Kidney (tissue), 14 donors: ENCODE data around the gene FMN2. TPM values are rescaled to one million over a fixed set of nuclear protein-coding genes. Genes with fewer than 3 reads are reported as not detected.

Source experiments
- DNase-seq, 5 donors: peaks; one replicate each; pipeline ENCODE4 v3.0.0-alpha.2; 2013 to 2020
- FAIRE-seq: peaks from 2 replicates; lab custom pipeline; 2012; peaks lifted over from hg19 to GRCh38; lab: Jason Lieb, UNC
- H3K27ac ChIP-seq, 2 donors: one replicate each; pipeline ENCODE4 v1.7.0; 2013; ENCODE audit warnings: low read depth in 2 of 2, low read length in 2 of 2, inconsistent platforms in 1 of 2
- H3K27me3 ChIP-seq: one replicate; pipeline ENCODE4 v1.7.1; 2013; ENCODE audit warnings: low read length, inconsistent platforms; ENCODE audit not compliant: control insufficient read depth, insufficient read depth
- H3K36me3 ChIP-seq, 3 donors: one replicate each; pipeline versions ENCODE4 v1.7.0 to v1.7.1; 2013; ENCODE audit warnings: low read length in 3 of 3, control low read depth in 1 of 3, inconsistent platforms in 1 of 3; ENCODE audit not compliant: insufficient read depth in 3 of 3, control insufficient read depth in 2 of 3
- H3K4me1 ChIP-seq, 3 donors: one replicate each; pipeline versions ENCODE4 v1.7.0 to v1.7.1; 2013; ENCODE audit warnings: low read length in 3 of 3, inconsistent platforms in 1 of 3, low read depth in 1 of 3; ENCODE audit not compliant: control insufficient read depth in 2 of 3, insufficient read depth in 2 of 3
- H3K4me3 ChIP-seq, 3 donors: one replicate each; pipeline versions ENCODE4 v1.7.0 to v1.8.1; 2013; ENCODE audit warnings: low read length in 3 of 3, control low read depth in 1 of 3, inconsistent platforms in 1 of 3
- H3K9ac ChIP-seq, 3 donors: one replicate each; pipeline versions ENCODE4 v1.7.0 to v1.7.1; 2013; ENCODE audit warnings: low read length in 3 of 3, control low read depth in 1 of 3, inconsistent platforms in 1 of 3
- H3K9me3 ChIP-seq, 3 donors: one replicate each; pipeline versions ENCODE4 v1.7.0 to v1.7.1; 2013; ENCODE audit warnings: low read length in 3 of 3, control low read depth in 1 of 3, inconsistent platforms in 1 of 3; ENCODE audit not compliant: control insufficient read depth in 2 of 3, insufficient read depth in 1 of 3
- intact Hi-C: fragments of 100-400 bp; cut with DNase I; formaldehyde crosslinking; loops from one replicate; pipeline ENCODE4 v1.11.1; 2022
- polyA plus RNA-seq: library from polyadenylated mRNA; stranded (reverse); fragments of 350-450 nt; fragmentation: Illumina TruSeq; extraction: RNeasy Lipid Tissue Mini Kit (QIAGEN cat#74804); gene quantifications from one replicate; pipeline ENCODE4 v1.2.3, GENCODE V29; 2014; ENCODE audit warnings: low read depth, low replicate concordance; ENCODE audit not compliant: insufficient read depth
- total RNA-seq: library from RNA; stranded (reverse); fragmentation: NEBNext Ultra II Directional; extraction: Animal tissue kit (Norgen Biotek cat#: 25700); gene quantifications from one replicate; pipeline ENCODE4 v1.2.1, GENCODE V29; 2021
- TF ChIP-seq, protein P1 (sequence below): IDR thresholded peaks from 3 replicates; pipeline ENCODE4 v1.5.1; 2012; ENCODE audit warnings: mild to moderate bottlenecking, moderate library complexity, borderline replicate concordance; ENCODE audit not compliant: insufficient read depth; ENCODE audit errors: extremely low read depth
- donor health status: control.
- donor health status: control.
- donor health status: control.
- donor health status: control.
- donor health status: control.
- donor health status: DM: yes; HTN: yes; CAD: no.
- donor health status: Normal renal cell carcinoma (clear cell type).

The FMN2 gene
- total and polyA plus RNA-seq, 2 donors from 2014 or later: 0.06 to 3.4 TPM

DNA sequence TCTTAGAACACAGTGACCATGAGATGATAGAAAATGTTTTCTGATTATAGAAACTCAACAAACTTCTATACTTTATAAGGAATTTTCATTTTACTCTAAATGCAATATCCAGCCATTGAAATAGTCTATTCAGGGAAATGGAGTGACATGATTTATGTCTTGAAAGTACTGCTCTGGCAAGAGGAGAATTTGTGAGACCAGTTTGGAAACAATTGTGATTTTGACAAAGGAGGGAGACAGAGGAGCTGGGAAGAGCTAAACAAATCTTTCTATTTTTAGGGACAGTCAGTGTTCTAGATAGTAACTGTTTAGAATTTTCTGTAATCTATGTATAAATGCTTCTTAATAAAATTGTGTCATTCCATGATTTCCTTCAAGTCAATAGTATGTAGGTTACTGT lies 252.3 kb downstream of the FMN2 start:
- DNase-seq (no peak), FAIRE-seq (no peak)
- Histone ChIP-seq H3K9me3 (no peaks in the 10 kb centered on the region), H3K9ac (no peak overlapping the region), H3K4me1 (no peaks in the 10 kb centered on the region), H3K27me3 (no peaks in the 10 kb centered on the region), H3K27ac (no peak overlapping the region), H3K4me3 (no peak overlapping the region), H3K36me3 (no peaks in the 10 kb centered on the region)
- intact Hi-C loops: no loop called here
- TF ChIP-seq, protein P1, sequence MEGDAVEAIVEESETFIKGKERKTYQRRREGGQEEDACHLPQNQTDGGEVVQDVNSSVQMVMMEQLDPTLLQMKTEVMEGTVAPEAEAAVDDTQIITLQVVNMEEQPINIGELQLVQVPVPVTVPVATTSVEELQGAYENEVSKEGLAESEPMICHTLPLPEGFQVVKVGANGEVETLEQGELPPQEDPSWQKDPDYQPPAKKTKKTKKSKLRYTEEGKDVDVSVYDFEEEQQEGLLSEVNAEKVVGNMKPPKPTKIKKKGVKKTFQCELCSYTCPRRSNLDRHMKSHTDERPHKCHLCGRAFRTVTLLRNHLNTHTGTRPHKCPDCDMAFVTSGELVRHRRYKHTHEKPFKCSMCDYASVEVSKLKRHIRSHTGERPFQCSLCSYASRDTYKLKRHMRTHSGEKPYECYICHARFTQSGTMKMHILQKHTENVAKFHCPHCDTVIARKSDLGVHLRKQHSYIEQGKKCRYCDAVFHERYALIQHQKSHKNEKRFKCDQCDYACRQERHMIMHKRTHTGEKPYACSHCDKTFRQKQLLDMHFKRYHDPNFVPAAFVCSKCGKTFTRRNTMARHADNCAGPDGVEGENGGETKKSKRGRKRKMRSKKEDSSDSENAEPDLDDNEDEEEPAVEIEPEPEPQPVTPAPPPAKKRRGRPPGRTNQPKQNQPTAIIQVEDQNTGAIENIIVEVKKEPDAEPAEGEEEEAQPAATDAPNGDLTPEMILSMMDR: no peak

DNA sequence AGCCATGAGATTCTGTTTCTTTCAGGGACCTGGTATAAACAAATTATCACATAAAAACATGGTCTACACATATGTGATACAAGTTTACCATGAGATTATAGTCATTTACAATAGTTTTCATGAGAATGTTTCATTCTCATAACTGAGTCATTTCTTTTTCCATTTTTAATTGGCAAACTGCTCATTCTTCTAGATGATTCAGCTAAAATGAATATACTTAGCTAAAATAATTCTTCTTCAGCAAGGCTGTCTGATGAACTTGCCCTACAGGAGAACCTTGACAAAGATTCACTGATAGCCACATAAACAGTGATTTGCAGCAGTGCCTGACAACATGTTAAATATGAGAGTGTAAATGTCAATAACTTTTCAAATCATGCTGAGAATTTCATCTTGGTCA lies 253.2 kb downstream of the FMN2 start:
- DNase-seq (no peak), FAIRE-seq (no peak)
- Histone ChIP-seq H3K9ac (no peak overlapping the region), H3K27me3 (no peaks in the 10 kb centered on the region), H3K9me3 (no peaks in the 10 kb centered on the region), H3K4me1 (no peaks in the 10 kb centered on the region), H3K27ac (no peak overlapping the region), H3K4me3 (no peak overlapping the region), H3K36me3 (no peaks in the 10 kb centered on the region)
- TF ChIP-seq, protein P1: no peak
- intact Hi-C loops: no loop called here

DNA sequence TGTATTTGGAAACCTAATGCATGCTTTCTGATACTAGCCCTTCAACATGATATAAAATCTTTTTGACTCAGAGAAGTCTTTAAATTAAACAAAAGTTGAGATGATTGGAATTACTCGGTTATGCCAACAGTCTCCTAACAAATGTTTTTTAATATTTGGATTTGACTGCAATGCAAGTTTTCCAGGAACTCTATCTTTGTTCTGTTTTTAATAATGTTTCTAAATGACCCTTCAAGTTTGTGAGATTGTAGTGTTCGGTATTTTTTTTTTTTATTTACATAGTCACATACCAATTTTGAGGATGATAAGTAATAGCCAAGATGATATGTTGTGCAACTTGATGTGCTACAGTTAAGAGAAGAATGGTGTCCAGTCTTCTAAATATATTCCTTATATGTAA lies 258.0 kb downstream of the FMN2 start:
- Histone ChIP-seq H3K27ac (no peak overlapping the region), H3K4me1 (no peaks in the 10 kb centered on the region), H3K9ac (no peak overlapping the region), H3K27me3 (no peaks in the 10 kb centered on the region), H3K36me3 (no peaks in the 10 kb centered on the region), H3K4me3 (no peak overlapping the region), H3K9me3 (no peaks in the 10 kb centered on the region)
- TF ChIP-seq, protein P1: no peak
- intact Hi-C loops: no loop called here
- no peak for DNase-seq
- FAIRE-seq: no peak

DNA sequence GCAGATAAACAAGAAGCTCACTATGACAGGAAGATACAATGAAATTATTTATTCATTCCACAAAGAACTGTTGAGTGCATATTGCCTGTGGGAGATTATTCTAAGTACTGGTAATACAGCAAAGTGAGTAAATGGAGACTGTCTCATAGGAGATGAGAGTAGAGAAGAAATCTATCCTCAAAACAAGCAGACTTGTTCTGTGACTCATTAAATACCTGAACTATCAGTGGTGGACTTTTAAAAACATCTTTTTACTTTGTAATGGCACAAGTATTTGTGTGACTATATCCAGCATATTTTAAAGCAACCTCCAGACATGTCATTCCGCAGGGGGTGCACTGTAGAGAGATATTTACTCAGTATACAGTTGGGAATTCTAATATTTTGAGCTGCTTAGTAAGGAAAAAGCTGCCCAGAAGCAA lies 259.2 kb downstream of the FMN2 start:
- H3K4me3 ChIP-seq: no peak overlapping the region
- H3K9ac ChIP-seq: no peak overlapping the region
- no peak for DNase-seq
- TF ChIP-seq, protein P1: no peak
- no peaks in the 10 kb centered on the region for H3K27me3 ChIP-seq
- H3K9me3 ChIP-seq: no peaks in the 10 kb centered on the region
- no peak overlapping the region for H3K27ac ChIP-seq
- H3K36me3 ChIP-seq: no peaks in the 10 kb centered on the region
- intact Hi-C loops: no loop called here
- no peaks in the 10 kb centered on the region for H3K4me1 ChIP-seq
- FAIRE-seq: no peak
